Superior temporal gyrus (tissue), 1 donor: ENCODE measurements around the gene BEND4.
"Not testable (repeated sequence)": the region's sequence is repeated elsewhere in the genome, so short reads cannot be mapped to it uniquely, and the experiment has no call there.

ENCODE experiments used
- DNase-seq: peaks from one replicate; pipeline ENCODE4 v3.0.0-alpha.2; 2016; ENCODE audit errors: extremely low spot score

The BEND4 gene

DNA sequence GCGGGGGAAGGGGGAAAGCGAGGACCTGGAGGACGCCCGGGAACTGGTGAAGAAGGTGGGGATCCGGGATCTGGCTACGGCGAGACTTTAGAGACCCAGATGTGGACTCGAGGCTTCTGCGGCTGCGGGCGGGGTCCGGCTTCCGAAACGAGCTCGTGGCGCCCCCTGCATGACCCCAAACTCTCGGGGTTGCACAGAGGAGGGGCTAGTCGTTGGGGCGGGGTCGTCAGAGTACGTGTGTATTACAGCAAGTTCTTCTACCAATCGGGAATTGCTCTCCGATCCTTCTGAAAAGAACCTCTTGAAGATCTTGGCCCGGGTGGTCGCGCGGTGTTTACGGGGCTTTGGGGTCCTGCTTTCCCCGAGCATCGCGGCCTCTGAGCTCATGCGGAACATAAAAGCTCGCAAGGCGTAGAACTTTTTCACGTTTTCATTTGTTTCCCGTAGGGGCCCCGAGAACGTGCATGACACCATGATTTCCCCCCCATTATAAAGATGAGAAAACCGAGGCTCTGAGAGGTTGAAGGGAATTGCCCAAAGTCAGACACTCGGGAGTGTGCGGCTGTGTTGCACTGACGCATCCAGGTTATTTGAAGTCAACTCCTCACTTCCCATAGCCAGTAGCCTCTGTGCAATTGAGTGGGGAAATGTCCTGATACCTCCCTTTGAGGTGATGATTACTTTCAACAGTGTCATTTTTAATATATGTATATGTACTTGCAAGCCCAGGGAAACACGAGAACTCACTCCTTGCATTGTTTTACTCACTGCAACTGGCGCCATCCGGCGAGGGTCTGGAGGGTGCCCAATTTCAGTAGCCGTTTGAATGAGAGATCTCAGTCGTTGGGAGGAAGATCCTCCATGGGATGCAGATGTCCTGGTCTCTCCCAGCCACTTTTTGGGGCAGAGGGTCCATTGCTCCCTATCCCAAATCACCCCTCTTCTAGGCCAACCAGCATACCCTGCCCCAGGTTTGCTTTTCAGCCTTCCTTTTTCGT lies at the start of gene BEND4:
BEND4 (minus strand) TSS at position 149 of the 998 bp plus-strand sequence. CDS start 512 bp downstream, outside the sequence.
- DNase-seq = no peak

DNA sequence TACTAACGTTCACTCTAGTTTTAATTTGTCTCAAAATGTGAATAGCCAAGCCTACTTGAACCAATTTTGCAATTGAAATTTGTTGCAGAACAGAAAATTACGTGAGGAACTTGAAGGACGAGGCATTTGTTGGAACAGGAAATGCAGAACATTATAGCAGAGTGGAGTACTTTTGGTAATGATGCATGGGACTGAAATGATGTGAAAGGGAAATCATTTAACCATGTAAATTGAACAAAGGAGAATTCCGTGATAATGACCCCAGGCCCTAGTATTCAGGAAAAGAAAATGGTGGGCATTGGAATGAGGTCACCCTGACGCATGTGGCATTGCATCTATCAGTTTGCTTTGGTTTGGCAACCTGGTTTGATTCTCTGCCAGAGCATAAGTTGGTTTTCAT lies 44.9 kb upstream of the BEND4 start:
- no peak for DNase-seq

DNA sequence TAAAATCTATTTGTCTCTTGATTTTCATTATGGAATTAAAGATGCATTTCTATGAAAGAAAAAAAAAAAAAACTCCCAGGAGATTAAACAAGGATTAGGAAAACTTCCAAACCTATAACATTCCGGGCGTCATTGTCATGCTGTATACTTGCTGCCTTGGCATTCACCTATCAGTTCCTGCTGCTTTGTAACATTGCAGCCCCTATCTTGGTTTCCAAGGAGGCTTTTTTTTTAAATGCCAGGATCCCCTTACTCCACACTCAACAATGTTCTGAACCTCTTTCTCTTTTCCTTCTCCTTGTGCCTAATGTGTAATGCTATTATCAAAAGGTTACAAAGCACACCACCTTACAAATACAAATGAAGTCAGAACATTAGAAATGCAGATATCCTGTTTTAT lies 20.5 kb upstream of the BEND4 start:
- no peak for DNase-seq

DNA sequence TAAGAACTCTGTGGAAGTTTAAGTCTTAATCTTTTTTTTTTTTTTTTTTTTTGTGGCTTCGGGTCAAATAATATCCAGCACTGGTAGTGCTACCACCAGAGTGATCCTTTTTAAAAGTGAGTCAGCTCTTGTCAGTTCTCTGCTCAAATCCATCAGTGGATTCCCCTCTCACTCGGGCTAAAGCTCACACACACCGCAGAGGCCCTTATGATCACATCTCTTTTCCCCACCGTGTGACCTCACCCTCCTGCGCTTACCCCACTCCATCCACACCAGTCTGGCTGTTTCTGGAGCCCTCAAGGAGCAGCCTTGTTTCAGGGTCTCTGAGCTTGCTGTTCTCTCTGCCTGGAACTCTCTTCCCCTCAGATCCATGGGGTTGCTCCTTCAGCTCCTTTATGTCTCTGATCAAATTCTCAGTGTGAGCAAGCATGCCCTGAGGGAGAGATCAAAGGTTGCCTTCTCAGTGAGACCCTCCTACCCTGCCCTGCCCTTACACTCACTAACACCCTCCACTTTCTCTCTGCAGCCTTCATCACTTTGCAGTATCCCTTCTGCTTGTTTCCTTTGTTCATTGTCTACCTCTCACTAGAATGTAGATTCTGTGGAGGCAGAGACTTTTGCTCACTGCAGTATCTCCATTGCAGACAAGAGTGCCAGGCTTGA lies 19.8 kb upstream of the BEND4 start:
- no peak for DNase-seq

DNA sequence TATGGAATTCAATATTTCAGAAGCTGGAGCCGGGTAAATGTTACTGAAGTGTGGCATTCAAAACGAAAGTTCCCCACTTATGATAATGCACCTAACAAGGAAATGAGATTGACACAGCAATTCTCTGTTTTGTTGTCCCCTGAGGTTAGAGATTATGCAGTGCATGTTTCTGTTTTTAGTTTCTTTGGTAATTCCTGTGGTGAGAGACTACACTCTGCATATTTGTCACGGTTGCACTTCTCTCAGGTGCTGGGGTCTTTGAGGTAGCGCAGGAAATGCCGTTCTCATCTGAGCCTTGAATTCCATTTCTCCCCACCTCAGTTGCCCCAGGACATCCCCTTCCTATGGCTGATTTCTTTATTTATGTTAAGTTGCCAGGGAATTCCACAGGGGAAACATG lies 15.3 kb upstream of the BEND4 start:
- DNase-seq = no peak

DNA sequence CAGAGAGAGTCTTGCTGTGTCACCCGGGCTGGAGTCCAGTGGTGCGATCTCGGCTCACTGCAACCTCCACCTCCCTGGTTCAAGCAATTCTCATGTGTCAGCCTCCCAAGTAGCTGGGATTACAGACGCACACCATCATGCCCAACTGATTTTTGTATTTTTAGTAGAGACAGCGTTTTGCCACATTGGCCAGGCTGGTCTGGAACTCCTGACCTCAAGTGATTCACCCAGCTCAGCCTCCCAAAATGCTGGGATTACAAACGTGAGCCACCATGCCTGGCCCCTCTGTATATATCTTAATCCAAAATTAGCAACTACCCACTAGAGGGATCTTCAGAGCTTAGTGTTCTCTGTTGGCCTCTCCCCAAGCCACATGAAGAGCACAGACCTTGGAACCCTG lies 13.7 kb upstream of the BEND4 start:
- not testable (repeated sequence) for DNase-seq

DNA sequence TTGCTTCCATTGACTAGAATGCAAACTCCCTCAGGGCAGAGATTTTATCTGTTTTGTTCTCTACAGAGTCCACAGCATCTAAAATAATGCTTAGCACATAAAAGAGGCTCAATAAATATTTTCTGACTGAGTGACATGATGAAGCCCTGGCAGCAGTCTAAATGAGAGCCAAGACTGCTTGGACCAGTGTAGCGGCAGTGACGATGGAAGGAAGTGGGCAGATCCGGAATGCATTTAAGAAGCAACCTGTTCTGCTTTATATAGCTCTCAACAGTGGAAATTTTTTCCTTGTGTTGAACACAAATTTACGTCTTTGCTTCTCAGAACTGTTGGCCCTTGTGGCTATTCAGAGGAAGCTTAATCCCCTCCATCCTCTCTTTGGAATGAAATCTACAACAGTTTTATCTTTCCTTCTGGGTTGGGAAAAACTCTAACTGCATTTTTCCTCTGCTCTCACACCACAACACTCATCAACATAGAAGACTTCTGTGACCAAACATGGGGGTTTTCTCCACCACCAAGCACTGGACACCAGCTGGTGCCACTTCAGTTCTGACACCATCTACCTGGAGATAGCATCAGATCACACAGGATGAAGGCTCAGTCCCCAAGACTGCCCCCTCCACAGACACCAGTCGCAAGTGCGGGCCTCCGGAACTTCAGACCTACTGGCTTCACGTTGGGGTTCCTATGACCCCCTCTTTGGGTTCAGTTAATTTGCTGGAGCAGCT lies 7.0 kb upstream of the BEND4 start:
- no peak for DNase-seq

DNA sequence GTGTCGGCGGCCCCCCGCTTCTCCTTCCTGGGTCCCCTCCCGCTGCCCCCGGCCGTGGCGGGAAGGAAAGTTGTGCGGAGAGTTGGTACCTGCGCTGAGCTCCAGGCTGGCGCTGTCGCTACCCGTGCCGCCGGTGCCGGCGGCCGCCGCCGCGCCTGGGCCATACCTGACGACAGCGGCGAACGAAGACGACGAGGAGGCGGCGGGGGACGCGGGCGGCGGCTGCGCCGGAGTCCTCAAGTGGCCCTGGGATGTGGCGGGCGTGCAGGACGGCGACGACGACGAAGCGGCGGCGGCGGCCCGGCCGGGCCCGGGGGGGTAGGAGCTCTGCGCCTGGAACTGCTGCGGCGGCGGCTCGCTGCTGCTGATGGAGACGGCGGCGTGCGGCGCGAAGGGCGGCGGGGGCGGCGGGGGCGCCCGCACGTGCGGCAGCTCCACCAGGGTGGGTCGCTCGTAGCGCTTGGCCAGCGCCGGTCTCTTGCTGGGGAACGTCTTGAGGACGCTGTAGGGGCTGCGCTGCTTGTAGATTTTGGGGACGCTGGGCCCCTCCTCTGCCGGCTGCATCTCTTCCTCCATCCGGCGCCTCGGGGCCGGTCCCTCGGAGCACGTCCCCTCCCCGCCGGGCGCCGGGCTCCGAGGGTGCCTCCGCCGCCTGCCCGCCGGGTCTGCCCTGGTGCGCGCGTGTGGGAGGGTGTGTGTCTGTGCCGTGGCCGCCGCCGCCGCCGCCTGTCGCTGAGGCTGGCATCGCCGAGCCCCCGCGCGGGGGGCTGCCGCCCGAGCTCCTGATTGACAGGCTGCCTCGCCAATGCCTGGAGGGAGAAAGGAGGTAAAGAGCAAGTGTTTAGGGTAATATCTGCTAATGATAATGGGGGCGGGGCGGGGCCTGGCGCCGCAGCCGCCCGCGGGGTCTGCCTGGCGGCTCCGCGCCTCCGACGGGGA lies 618 bp downstream of the BEND4 start:
- DNase-seq = no peak

DNA sequence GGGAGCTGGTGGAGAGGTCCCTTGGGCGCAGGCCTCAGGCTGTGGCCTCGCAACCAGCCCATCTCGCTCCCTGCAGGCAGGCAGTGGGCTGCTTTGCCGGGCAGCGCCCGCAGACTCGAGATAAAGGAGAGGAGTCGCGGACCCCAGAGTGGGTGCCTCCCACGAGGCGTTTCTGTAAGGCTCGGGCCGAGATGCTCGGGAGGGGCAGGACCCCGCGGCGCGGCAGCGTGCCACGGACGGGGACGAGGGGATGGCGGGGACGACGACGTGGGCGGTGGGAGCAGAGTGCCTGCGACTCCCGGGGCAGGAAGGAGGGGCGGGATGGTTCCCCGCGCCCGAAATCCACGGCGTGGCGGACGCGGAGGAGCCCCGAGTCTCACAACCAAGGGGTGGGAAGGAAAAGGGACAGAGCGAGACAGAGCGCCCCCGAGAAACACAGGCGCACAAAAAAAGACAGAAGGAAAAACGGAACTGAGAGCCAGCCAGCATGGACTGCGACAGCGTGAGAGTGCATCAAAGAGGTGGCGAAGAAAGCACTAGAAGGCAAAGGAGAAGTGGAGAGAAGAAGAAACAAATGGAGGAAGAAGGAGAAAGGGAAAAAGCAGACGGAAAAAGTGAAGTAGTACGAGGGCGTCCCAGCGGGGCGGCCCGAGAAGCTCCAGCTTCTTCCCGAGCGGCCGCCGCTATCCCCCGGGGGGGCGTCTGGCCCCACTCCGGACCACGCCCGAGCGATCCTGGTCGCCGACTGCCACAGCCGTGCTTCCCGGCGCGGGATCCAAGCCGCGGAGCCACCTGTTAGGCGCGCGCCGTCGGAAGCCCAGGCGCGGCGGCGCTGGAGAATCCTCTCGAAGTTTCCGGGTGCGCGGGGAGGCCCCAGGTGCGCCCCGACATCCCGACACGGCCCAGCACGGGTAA lies 1.5 kb downstream of the BEND4 start:
- no peak for DNase-seq

DNA sequence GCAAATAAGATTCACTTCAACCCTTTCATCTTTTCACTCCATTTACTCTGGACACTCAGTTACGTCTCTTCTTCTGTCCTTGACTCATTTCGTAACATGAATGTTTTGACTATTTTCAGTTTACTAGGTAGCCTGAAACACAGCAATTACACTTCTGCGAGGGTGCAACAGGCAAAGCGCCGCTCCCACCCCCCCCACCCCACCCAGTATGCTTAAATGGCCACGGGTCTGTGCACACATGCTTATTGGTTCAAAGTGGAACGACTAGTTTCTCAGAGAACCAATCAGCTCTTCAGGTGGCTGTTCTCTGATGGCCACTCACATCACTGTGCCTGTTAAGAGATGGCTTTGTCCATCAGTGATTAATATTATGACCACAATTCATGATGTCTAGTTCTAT lies 3.5 kb downstream of the BEND4 start:
- no peak for DNase-seq

DNA sequence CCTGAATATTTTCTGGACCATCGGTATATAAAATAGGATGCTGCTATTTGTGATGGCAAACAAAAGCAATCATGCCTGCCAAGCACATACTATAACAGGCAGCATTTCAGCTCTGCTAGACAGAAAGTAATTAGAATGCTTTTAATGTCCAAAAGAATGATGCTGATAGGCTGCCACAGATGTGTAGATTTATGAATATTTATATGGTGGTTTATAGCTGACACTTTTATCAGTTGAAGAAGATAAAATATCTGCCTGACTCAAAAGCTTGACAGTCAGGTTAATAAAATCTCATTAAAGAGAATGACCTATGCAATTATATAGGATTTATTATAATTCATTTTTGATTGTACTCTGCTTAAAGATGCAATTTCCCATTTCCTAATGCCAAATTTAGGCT lies 4.0 kb downstream of the BEND4 start:
- DNase-seq = no peak

DNA sequence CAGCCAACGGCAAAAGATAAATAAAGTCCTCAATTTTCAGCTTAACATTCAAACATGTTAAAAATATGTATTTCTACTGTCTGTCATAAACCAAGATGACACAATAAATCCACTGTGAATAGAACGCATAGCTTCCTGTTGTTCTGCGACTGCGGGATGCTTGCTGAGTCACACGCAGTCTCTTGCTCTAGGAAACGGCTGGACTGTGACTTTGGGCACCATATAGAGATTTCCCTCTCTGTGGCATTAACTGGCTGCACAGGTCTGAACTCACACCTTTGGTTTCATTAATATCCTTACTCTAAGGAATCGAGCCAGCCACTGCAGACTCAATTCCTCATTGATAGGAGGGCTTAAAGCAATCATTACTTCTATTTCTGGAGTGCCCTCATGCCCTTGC lies 8.4 kb downstream of the BEND4 start:
- DNase-seq = no peak

DNA sequence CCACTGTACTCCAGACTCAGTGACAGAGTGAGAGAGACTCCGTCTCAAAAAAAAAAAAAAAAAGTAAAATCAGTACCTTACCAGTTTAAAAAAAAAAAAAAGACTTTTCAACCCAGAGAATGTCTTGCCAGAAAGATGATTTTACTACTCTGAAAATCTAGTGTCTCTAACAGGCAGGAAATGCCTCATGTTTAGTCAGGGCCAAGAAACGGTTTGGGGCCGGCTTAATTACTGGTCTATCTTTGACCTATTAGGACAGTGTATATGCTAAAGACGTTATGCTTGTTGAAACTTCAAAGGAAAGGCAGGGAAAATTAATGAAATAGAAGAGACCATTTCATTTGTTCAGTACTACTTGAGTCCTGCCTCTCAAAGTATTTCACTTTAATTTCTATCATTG lies 9.9 kb downstream of the BEND4 start:
- no peak for DNase-seq

DNA sequence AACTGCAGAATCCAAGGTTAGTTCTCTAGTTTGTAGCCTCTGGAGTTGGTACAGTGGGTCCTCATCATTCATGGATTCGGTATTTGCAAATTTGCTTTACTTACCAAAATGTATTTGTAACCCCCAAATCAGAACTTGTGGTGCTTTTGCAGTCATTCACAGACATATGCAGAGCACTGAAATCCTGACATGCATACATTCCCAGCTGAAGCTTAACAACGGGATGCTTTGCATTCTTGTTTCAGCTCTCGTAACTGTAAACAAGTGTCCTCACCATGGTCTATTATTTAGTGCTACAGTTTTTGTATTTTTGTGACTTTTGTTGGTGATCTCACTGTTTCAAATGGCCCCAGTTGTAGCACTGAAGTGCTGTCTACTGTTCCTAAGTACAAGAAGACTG lies 16.1 kb downstream of the BEND4 start:
- no peak for DNase-seq

DNA sequence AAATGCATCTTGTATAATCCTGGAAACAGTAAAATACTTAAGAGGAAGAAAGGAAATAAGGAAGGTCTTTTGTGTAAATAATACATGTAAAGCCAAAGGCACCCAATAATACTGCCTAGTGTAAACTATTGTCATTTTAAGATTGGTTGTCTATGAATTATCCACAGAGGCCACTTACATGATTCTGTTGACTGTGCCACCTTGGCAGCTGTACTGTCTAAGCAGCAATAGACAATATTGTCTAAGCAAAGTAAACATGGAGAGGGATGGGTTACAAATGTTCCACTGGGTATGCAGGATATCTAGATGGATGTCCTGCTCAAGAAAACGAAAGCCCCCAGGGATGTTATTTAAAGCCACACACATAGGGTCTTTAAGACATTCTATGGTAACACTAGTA lies 19.4 kb downstream of the BEND4 start:
- no peak for DNase-seq

DNA sequence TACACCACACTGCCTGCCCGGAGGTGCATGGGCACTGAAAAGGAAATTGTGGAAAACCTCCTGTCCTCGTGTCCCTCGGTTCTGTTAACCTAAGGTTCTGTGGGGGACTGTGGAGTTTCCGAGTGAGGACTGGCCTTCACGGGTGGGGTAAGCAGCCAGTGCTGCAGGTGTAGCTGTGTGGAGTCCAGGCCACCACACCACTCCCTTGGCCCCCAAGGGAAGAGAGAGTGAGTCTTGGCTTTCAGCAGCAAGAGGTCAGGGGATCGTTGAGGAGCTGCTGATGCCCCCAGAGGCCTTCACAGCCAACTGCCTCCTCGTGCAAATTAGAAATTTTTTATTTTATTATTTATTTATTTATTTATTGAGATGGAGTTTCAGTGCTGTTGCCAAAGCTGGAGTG lies 20.4 kb downstream of the BEND4 start:
- DNase-seq = no peak

DNA sequence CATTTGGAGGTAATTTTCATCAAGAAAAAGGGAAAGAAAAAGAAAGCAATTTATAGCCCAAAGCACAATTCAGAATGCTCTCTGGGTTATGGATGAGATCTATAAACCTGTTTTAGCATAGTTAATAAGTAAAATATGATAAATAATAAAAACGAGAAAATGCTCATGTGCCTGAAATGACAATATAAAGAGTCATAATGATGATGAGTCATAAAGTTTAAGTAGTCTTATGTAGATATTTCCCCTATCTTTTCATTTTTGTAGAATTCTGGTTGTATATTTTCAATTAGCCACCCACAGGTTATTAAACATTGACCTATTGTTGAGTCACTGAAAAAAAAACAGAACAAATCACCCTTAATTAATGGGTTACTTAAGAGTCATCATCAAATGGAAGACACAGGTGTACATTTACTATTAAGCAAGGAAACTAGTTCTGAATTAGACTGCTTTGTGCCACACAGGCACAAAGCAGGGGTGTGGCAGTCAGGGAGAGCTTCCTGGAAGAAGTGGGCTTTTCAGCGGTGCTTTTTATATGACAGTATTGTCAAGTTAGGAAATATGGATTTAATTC lies 29.3 kb downstream of the BEND4 start:
- no peak for DNase-seq

DNA sequence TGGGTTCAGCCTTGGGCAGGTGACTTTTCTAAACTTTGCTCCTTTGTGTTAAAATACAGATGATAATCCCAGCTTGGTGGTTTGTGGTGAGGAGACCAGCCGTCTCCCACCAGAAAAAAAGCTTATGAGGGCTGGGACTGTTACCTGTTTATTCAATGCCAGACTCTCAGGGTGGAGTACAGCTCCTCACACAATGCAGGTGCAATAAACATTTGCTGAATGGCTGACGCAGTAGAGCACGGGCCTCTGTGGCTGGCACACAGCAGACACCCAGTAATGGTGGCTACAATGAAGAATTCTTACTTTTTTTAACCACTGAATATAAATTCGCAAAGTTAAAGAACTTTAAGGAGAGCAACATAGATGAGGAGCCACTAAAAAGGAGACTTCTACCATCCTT lies 30.2 kb downstream of the BEND4 start:
- DNase-seq = no peak

DNA sequence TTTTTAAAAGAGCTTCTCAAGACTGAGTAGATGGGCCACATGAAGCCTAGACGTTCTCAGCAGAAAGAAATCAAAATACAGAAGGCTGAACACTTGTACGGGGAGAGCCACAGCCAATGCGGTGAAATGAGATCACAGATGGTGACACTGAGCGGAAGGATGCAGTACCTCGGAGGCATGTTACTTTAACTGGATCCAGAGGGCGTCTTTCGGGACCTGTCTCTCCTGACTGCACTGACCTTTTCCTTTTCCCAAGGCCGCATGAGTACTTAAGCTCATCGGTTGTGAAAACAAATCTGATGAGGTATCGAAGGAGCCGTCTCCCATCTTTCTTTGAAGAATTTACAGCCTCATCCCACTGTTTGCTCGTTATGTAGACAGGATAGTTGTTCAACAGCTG lies 32.6 kb downstream of the BEND4 start:
- DNase-seq = no peak

DNA sequence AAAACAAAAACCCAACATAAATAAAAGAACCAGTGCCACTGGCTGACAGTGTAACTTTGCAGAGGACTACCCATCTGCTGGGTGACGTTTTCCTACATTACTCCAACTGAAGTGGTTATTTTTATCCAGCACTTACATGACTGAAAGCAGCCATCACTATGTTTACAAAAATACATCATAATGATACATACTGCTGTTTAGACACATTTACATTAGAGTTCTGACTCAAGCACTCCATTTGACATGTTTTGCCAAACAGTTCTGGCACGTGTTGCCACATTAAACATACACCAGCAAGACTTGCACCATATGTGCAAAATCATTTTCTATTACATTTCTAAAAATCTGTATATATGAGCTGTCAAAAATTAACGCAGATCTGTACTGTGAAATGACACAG lies 39.6 kb downstream of the BEND4 start:
- DNase-seq = no peak
